ENCODE data around the gene RNF148. TPM values are rescaled to one million over a fixed set of nuclear protein-coding genes. Genes with fewer than 3 reads are reported as not detected.

The RNF148 gene
- total RNA-seq, 6 donors from 2014 or later, result 1.2 to 12.6 (median 7.6) TPM

DNA sequence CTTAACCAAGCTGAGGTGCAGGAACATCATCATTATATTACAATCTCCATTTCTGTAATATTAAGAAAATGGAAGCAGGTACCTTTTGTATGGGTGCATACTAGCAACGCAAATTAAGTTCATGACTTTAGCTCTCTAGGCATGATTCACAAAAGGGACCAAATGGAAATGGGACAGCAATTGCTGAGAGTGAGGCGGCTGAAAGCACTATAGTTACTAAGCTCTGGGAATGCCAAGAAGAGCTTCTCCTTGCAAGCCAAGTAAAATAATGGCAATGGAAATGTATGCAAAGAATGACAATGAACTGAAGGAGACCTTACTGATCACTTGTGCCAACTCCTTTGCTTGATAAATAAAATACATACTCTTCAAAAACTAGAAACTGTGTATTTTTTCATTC, 36.2 kb upstream of the RNF148 start:
- no peak overlapping the region for H3K27ac ChIP-seq

DNA sequence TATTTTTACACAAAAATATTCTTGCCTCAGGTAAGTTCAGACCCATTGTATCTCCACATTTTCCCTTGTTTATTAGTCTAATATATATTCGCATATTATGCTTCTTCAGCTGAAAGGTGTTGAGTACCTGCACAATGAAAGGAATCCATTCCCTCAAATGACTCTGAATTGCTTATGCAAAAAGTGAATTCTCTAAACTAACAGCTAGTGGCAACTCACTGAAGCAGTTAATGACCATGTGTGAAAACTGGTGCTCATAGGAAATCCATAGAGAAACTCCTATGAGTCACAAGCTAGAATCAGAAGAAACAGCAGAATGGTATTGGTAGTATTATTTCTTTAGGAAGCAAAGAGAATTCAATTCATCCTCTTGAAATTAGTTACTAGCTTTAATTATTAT, 33.5 kb upstream of the RNF148 start:
- Histone ChIP-seq H3K4me1 (peaks cover 0 to 4% (median 0%) of the 10 kb centered on the region in 4 donors), H3K9me3 (no peaks in the 10 kb centered on the region), H3K4me3 (no peak overlapping the region), H3K27ac (no peak overlapping the region), H3K36me3 (peaks cover 0 to 7% (median 0%) of the 10 kb centered on the region in 4 donors), H3K27me3 (no peaks in the 10 kb centered on the region)
- no peak for TF ChIP-seq POLR2AphosphoS5 (IDR thresholded peaks at IDR 0.05)
- no peak for TF ChIP-seq POLR2A (IDR thresholded peaks at IDR 0.05)
- no peak for TF ChIP-seq EP300 (IDR thresholded peaks at IDR 0.05)
- TF ChIP-seq, protein P1, sequence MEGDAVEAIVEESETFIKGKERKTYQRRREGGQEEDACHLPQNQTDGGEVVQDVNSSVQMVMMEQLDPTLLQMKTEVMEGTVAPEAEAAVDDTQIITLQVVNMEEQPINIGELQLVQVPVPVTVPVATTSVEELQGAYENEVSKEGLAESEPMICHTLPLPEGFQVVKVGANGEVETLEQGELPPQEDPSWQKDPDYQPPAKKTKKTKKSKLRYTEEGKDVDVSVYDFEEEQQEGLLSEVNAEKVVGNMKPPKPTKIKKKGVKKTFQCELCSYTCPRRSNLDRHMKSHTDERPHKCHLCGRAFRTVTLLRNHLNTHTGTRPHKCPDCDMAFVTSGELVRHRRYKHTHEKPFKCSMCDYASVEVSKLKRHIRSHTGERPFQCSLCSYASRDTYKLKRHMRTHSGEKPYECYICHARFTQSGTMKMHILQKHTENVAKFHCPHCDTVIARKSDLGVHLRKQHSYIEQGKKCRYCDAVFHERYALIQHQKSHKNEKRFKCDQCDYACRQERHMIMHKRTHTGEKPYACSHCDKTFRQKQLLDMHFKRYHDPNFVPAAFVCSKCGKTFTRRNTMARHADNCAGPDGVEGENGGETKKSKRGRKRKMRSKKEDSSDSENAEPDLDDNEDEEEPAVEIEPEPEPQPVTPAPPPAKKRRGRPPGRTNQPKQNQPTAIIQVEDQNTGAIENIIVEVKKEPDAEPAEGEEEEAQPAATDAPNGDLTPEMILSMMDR (IDR thresholded peaks at IDR 0.05), result no peak
- no peak for ATAC-seq (ENCODE audit: low FRiP score in 2 of 2)
- DNase-seq, result no peak
- 88 to 93% methylated on average over 1 of the region's 1 CpG for WGBS, 2 donors

More for the DNA sequence above, 36.2 kb upstream of the RNF148 start:
- no peak for ATAC-seq (ENCODE audit: low FRiP score in 2 of 2)
- Histone ChIP-seq H3K27me3 (no peaks in the 10 kb centered on the region), H3K36me3 (peaks cover 0 to 7% (median 0%) of the 10 kb centered on the region in 4 donors), H3K9me3 (no peaks in the 10 kb centered on the region), H3K4me1 (no peaks in the 10 kb centered on the region), H3K4me3 (no peak overlapping the region)
- no peak for DNase-seq
- no peak for TF ChIP-seq POLR2AphosphoS5 (IDR thresholded peaks at IDR 0.05)
- TF ChIP-seq, protein P1 (IDR thresholded peaks at IDR 0.05), result no peak
- TF ChIP-seq POLR2A (IDR thresholded peaks at IDR 0.05), result no peak
- TF ChIP-seq EP300 (IDR thresholded peaks at IDR 0.05), result no peak
- 89 to 95% methylated on average over 2 of the region's 2 CpGs for WGBS, 2 donors

DNA sequence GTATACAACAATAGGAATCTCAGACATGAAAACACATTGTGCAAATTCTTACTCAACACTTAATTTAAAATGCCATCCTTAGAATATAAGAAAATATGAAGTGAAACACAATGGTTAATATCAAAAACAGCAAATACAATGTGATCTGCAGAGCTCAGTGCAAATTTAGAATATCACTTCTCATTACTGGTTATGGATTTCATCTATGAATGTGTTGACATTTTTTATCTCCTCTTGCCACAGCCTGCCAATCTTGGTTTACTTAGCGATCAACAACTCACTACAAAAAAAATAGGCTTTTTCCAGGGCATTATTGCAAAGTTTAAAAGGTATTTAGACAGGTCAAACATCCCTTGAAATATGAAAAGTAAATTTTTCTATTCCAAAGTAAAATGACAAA, 25.0 kb upstream of the RNF148 start:
- Histone ChIP-seq H3K36me3 (no peaks in the 10 kb centered on the region), H3K4me3 (no peak overlapping the region), H3K4me1 (peaks cover 0 to 9% (median 0%) of the 10 kb centered on the region in 4 donors), H3K9me3 (no peaks in the 10 kb centered on the region), H3K27me3 (no peaks in the 10 kb centered on the region), H3K27ac (no peak overlapping the region)
- no peak for DNase-seq
- no peak for ATAC-seq (ENCODE audit: low FRiP score in 2 of 2)
- WGBS, 2 donors, result 73 to 94% methylated on average over 1 of the region's 1 CpG
- TF ChIP-seq POLR2AphosphoS5 (IDR thresholded peaks at IDR 0.05) (no peak), EP300 (IDR thresholded peaks at IDR 0.05) (no peak), POLR2A (IDR thresholded peaks at IDR 0.05) (no peak)
- TF ChIP-seq, protein P1 (IDR thresholded peaks at IDR 0.05), result no peak

DNA sequence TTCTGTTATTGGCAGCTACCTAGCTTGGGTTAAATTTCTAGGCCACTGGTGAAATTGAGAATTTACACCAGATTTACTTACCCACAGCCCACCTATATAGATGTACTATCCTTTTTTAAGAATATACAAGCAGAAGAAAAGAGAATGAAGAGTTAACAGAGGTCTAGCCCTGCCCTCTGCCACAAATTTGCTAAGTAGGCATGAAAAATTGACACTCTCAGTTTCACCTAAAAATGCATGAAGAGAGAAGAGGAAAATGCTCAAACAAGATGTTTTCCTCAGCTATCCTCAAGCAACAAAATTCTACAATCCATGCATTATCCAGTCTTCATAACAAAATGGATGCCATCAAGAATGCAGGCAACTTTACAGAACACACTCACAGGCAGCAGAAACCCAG, 24.6 kb upstream of the RNF148 start:
- Histone ChIP-seq H3K27ac (no peak overlapping the region), H3K4me1 (peaks cover 0 to 9% (median 0%) of the 10 kb centered on the region in 4 donors), H3K36me3 (no peaks in the 10 kb centered on the region), H3K4me3 (no peak overlapping the region), H3K27me3 (no peaks in the 10 kb centered on the region), H3K9me3 (no peaks in the 10 kb centered on the region)
- ATAC-seq (ENCODE audit: low FRiP score in 2 of 2) (no peak), DNase-seq (no peak)
- TF ChIP-seq EP300 (IDR thresholded peaks at IDR 0.05) (no peak), POLR2A (IDR thresholded peaks at IDR 0.05) (no peak), POLR2AphosphoS5 (IDR thresholded peaks at IDR 0.05) (no peak)
- TF ChIP-seq, protein P1 (IDR thresholded peaks at IDR 0.05), result no peak

DNA sequence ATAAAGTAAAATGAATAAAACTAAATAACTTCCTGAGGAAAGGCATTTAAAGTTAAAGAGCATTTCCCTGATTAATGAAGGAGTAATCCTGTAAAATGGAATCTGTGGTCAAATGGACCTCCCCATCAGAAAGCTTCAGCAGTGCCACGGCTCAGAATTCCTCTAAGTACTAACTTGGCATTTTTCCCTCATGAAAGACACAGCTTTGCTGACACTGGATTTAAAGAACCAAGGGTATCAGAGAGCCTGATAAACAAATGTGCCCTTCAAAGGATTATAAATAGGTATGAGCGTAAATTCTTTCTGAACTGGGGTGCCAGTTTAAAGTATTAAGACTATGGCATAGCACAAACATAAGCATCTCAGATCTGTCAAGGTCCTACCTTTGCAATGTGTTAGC, 24.2 kb upstream of the RNF148 start:
- no peaks in the 10 kb centered on the region for H3K27me3 ChIP-seq
- H3K27ac ChIP-seq, result no peak overlapping the region
- H3K9me3 ChIP-seq, result no peaks in the 10 kb centered on the region
- 65 to 70% methylated on average over 2 of the region's 2 CpGs for WGBS, 2 donors
- no peak overlapping the region for H3K4me3 ChIP-seq
- no peak for DNase-seq
- TF ChIP-seq EP300 (IDR thresholded peaks at IDR 0.05) (no peak), POLR2A (IDR thresholded peaks at IDR 0.05) (no peak), POLR2AphosphoS5 (IDR thresholded peaks at IDR 0.05) (no peak)
- TF ChIP-seq, protein P1 (IDR thresholded peaks at IDR 0.05), result no peak
- peaks cover 0 to 9% (median 0%) of the 10 kb centered on the region in 4 donors for H3K4me1 ChIP-seq
- no peak for ATAC-seq (ENCODE audit: low FRiP score in 2 of 2)
- H3K36me3 ChIP-seq, result no peaks in the 10 kb centered on the region

Data from upper lobe of left lung (tissue), 6 donors.